ENCODE data around the gene UGT2B17.

DNA sequence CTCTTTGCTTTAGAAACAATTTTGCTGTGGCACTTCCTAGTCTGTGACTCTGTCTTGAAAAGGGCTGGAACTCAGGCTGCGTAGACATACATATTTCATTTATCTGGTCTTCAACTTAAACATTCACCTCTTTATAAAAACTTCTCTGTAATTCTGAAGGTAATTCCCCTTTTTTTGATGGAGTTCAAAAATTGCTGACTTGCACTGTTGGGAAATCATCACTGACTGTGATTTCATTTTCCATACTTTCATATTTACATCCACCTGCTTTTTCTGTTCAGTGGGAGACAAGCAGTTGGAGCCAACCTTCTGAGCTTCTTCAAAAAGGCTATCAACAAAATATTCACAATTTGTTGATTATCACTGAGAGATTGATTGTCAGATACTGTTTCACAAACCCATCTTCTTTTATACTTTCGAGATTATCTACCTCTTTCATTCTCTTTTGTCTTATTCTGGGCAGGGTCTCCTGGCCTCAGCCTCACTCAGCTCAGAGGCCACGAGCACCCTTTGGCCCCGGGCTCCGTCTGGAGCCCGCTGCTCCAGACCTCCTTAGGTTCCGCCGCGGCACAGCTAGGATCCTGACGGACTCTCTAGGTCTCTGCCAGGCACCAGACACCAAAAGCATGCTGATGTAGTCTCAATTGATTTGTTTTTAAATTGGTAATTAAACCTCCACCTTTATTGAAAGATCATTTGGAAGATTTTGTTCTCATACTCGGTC, 39.7 kb upstream of the UGT2B17 start:
- TF ChIP-seq EZH2 (IDR thresholded peaks at IDR 0.05; ENCODE audit: insufficient read depth, poor library complexity, severe bottlenecking) (no peak), EZH2phosphoT487 (IDR thresholded peaks at IDR 0.05; ENCODE audit: insufficient read depth, low read depth) (no peak)
